ENCODE data around the gene OSBPL7.

Gene OSBPL7

DNA sequence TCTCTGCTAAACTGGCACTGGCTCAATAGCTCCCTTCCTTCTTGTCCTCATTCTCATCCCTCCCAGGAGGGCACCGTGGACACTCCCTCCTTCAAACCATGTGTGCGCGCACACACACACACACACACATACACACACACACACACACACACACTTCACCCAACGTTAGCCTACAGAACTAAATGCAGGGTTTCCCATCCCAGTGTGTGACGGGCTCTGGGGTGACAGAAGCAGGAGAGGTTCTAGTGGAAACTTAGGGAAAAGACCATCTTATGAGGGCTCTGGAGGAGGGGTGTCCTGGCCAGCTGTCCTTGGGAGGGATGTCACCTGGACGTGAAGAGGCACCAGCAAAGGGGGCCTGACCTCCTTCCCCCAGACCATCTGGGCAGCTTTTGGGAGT is 19.7 kb downstream of the OSBPL7 start:
- Histone ChIP-seq H3K9me3 (ENCODE audit: low read depth, low read length) (no peaks in the 10 kb centered on the region), H3K27ac (no peak overlapping the region), H3K9ac (ENCODE audit: insufficient read length) (no peak overlapping the region), H3K4me3 (no peak overlapping the region), H3K36me3 (ENCODE audit: insufficient read depth, low read length) (no peaks in the 10 kb centered on the region)
- DNase-seq (ENCODE audit: low read depth, low spot score), result no peak
- TF ChIP-seq FOXP2 (optimal IDR thresholded peaks at IDR 0.05; ENCODE audit: control extremely low read depth, extremely low read length, insufficient read depth), result no peak
- no peak for TF ChIP-seq POLR2AphosphoS5 (IDR thresholded peaks at IDR 0.05; ENCODE audit: borderline replicate concordance, low read depth, low read length)
- no peak for TF ChIP-seq EZH2 (IDR thresholded peaks at IDR 0.05)

GRCh38 chr17:47801176-47801765 is 20.3 kb downstream of the OSBPL7 start:
- H3K4me3 ChIP-seq, result no peak overlapping the region
- no peak for TF ChIP-seq FOXP2 (optimal IDR thresholded peaks at IDR 0.05; ENCODE audit: control extremely low read depth, extremely low read length, insufficient read depth)
- no peak for TF ChIP-seq EZH2 (IDR thresholded peaks at IDR 0.05)
- no peak for TF ChIP-seq POLR2AphosphoS5 (IDR thresholded peaks at IDR 0.05; ENCODE audit: borderline replicate concordance, low read depth, low read length)
- no peak overlapping the region for H3K9ac ChIP-seq (ENCODE audit: insufficient read length)
- no peak overlapping the region for H3K27ac ChIP-seq
- DNase-seq (ENCODE audit: low read depth, low spot score), result no peak
- H3K9me3 ChIP-seq (ENCODE audit: low read depth, low read length), result no peaks in the 10 kb centered on the region
- H3K36me3 ChIP-seq (ENCODE audit: insufficient read depth, low read length), result no peaks in the 10 kb centered on the region

- Histone ChIP-seq H3K9me3 (ENCODE audit: low read depth, low read length) (no peaks in the 10 kb centered on the region), H3K4me3 (no peak overlapping the region), H3K36me3 (ENCODE audit: insufficient read depth, low read length) (no peaks in the 10 kb centered on the region), H3K27ac (no peak overlapping the region), H3K9ac (ENCODE audit: insufficient read length) (no peak overlapping the region)
- no peak for DNase-seq (ENCODE audit: low read depth, low spot score)
- TF ChIP-seq POLR2AphosphoS5 (IDR thresholded peaks at IDR 0.05; ENCODE audit: borderline replicate concordance, low read depth, low read length) (no peak), FOXP2 (optimal IDR thresholded peaks at IDR 0.05; ENCODE audit: control extremely low read depth, extremely low read length, insufficient read depth) (no peak), EZH2 (IDR thresholded peaks at IDR 0.05) (no peak)
Measured at GRCh38 chr17:47800686-47801085, 20.9 kb downstream of the OSBPL7 start.

DNA sequence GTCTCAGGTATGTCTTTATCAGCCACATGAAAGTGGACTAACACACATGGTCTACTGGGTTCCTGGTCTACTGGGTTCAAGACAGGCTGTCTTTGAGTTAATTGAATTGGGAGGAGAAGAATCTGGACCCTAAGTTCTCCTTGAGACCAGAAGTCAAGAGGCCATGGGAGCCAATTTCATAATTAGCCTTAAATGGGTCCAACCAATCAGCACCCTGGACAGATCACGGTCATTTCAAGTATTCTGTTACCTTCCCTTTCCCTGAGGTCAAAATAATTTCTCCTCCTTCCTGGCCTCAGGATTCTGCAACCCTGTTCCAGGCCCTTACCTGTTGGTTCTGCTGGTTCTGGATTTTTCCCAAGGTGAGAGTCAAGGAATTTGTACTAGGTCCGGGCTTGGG is 23.8 kb downstream of the OSBPL7 start:
- Histone ChIP-seq H3K27ac (no peak overlapping the region), H3K9me3 (ENCODE audit: low read depth, low read length) (no peaks in the 10 kb centered on the region), H3K9ac (ENCODE audit: insufficient read length) (no peak overlapping the region), H3K4me3 (no peak overlapping the region), H3K36me3 (ENCODE audit: insufficient read depth, low read length) (no peaks in the 10 kb centered on the region)
- no peak for DNase-seq (ENCODE audit: low read depth, low spot score)
- TF ChIP-seq FOXP2 (optimal IDR thresholded peaks at IDR 0.05; ENCODE audit: control extremely low read depth, extremely low read length, insufficient read depth) (no peak), EZH2 (IDR thresholded peaks at IDR 0.05) (no peak), POLR2AphosphoS5 (IDR thresholded peaks at IDR 0.05; ENCODE audit: borderline replicate concordance, low read depth, low read length) (no peak)

GRCh38 chr17:47792979-47793378 is 28.6 kb downstream of the OSBPL7 start:
- DNase-seq (ENCODE audit: low read depth, low spot score), result no peak
- Histone ChIP-seq H3K36me3 (ENCODE audit: insufficient read depth, low read length) (no peaks in the 10 kb centered on the region), H3K9ac (ENCODE audit: insufficient read length) (no peak overlapping the region), H3K4me3 (no peak overlapping the region), H3K27ac (no peak overlapping the region), H3K9me3 (ENCODE audit: low read depth, low read length) (no peaks in the 10 kb centered on the region)
- TF ChIP-seq POLR2AphosphoS5 (IDR thresholded peaks at IDR 0.05; ENCODE audit: borderline replicate concordance, low read depth, low read length) (no peak), EZH2 (IDR thresholded peaks at IDR 0.05) (no peak)

GRCh38 chr17:47792457-47792856 is 29.1 kb downstream of the OSBPL7 start:
- peak; percentile 68 for TF ChIP-seq EZH2 (IDR thresholded peaks at IDR 0.05)
- no peak for TF ChIP-seq FOXP2 (optimal IDR thresholded peaks at IDR 0.05; ENCODE audit: control extremely low read depth, extremely low read length, insufficient read depth)
- H3K9me3 ChIP-seq (ENCODE audit: low read depth, low read length), result no peaks in the 10 kb centered on the region
- no peak for DNase-seq (ENCODE audit: low read depth, low spot score)
- no peaks in the 10 kb centered on the region for H3K36me3 ChIP-seq (ENCODE audit: insufficient read depth, low read length)
- H3K4me3 ChIP-seq, result no peak overlapping the region
- no peak overlapping the region for H3K27ac ChIP-seq
- H3K9ac ChIP-seq (ENCODE audit: insufficient read length), result no peak overlapping the region

- Histone ChIP-seq H3K27ac (no peak overlapping the region), H3K36me3 (ENCODE audit: insufficient read depth, low read length) (no peaks in the 10 kb centered on the region), H3K9ac (ENCODE audit: insufficient read length) (no peak overlapping the region), H3K4me3 (no peak overlapping the region), H3K9me3 (ENCODE audit: low read depth, low read length) (no peaks in the 10 kb centered on the region)
- TF ChIP-seq FOXP2 (optimal IDR thresholded peaks at IDR 0.05; ENCODE audit: control extremely low read depth, extremely low read length, insufficient read depth), result no peak
- TF ChIP-seq POLR2AphosphoS5 (IDR thresholded peaks at IDR 0.05; ENCODE audit: borderline replicate concordance, low read depth, low read length), result no peak
- TF ChIP-seq EZH2 (IDR thresholded peaks at IDR 0.05), result no peak
- no peak for DNase-seq (ENCODE audit: low read depth, low spot score)
Measured at GRCh38 chr17:47791025-47791424, 30.6 kb downstream of the OSBPL7 start.

DNA sequence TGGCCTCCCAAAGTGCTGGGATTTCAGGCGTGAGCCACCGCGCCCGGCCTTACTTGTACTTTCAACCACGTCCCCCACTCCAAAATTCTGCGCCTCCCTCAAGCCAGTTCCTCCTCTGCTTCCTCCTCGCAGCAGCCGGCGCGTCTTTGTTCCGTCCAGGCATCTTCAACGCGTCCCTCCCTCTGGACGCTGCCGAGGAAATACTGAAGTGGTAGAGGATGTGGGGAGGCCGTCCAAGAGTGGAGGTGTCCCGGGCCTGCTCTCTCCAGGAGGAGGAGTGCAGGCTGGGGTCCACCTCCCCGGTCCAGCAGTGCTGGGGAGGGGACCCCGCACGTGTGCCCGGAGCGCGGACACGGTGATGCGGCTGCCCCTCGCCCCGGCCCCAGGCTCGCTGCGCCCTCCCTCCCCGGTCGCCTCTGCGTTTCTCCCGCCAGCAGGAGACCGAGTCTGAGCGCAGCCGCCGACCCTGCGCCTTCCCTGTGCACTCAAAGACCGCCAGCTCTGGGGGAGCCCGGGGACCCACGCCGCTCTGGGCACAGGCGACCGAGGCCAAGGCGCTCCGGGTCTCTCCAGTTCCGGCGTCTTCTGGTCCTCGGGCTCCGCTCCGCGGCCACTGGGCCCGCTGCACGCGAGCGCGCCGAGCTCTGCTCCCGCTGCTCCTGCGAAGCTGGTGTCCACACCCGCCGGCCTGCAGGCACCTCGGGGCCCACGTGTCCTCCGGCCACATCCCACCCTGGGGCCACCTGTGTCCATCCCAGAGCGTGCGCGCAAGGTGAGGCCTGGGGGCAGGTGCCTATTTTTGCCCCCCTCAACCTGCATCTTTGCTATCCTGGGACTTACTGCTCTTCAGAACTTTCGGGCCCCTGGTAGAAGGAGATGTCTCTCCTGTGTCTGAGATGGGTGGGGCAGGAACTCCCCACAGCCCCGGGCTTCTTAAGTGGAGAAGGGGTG is 31.7 kb downstream of the OSBPL7 start:
- TF ChIP-seq EZH2 (IDR thresholded peaks at IDR 0.05) (peak; percentile 87), POLR2AphosphoS5 (IDR thresholded peaks at IDR 0.05; ENCODE audit: borderline replicate concordance, low read depth, low read length) (no peak)
- no peak overlapping the region for H3K9ac ChIP-seq (ENCODE audit: insufficient read length)
- no peak for DNase-seq (ENCODE audit: low read depth, low spot score)
- no peak overlapping the region for H3K4me3 ChIP-seq
- H3K36me3 ChIP-seq (ENCODE audit: insufficient read depth, low read length), result no peaks in the 10 kb centered on the region
- no peak overlapping the region for H3K27ac ChIP-seq
- H3K9me3 ChIP-seq (ENCODE audit: low read depth, low read length), result no peaks in the 10 kb centered on the region

All from SK-N-MC (cell line).